OCI-LY7 (cell line): ENCODE measurements around the gene PEX11A.

Experiments
- CTCF ChIP-seq: fragments of 200-600 bp; sonication (generic); conservative IDR thresholded peaks from 2 replicates; pipeline ENCODE4 v1.5.1; 2014; ENCODE audit warnings: mild to moderate bottlenecking, antibody characterized with exemption, low read length, moderate library complexity, mixed read lengths
- EZH2phosphoT487 ChIP-seq: fragments of 200-600 bp; sonication (generic); IDR thresholded peaks from 2 replicates; pipeline ENCODE4 v1.6.1; 2018; ENCODE audit warnings: low read depth, borderline replicate concordance, mild to moderate bottlenecking, mixed run types, antibody characterized with exemption, low read length, moderate library complexity, mixed read lengths

GRCh38 chr15:89654847-89655805 is 35.4 kb downstream of the PEX11A start, which contains the start of gene KIF7:
- no peak for TF ChIP-seq CTCF
- TF ChIP-seq EZH2phosphoT487: no peak
